Endothelial cell of umbilical vein (primary cell): ENCODE measurements around the gene PPIB.

Source experiments
- EZH2 ChIP-seq: IDR thresholded peaks from 2 replicates; pipeline ENCODE4 v1.6.1; 2012; ENCODE audit warnings: borderline replicate concordance, low read depth, mild to moderate bottlenecking, moderate library complexity, low read length, inconsistent platforms; ENCODE audit not compliant: severe bottlenecking
- FOS ChIP-seq: IDR thresholded peaks from 2 replicates; pipeline ENCODE4 v1.6.1; 2011; ENCODE audit warnings: mild to moderate bottlenecking, low read length, moderate library complexity, borderline replicate concordance; ENCODE audit not compliant: insufficient read depth
- GATA2 ChIP-seq: IDR thresholded peaks from 2 replicates; pipeline ENCODE4 v1.7.0; 2011; ENCODE audit warnings: low read depth, mild to moderate bottlenecking, moderate library complexity, mixed read lengths, low read length; ENCODE audit not compliant: insufficient read length, insufficient read depth
- JUN ChIP-seq: IDR thresholded peaks from 2 replicates; pipeline ENCODE4 v1.6.1; 2011; ENCODE audit warnings: borderline replicate concordance, low read depth; ENCODE audit not compliant: insufficient read length, insufficient read depth
- MYC ChIP-seq: IDR thresholded peaks from one replicate; pipeline ENCODE4 v1.6.1; 2011; ENCODE audit warnings: mild to moderate bottlenecking, low read depth, low read length
- POLR2A ChIP-seq: IDR thresholded peaks from 2 replicates; pipeline ENCODE4 v1.6.1; 2012; ENCODE audit warnings: low read depth, mild to moderate bottlenecking, control low read depth, low read length
- POLR2AphosphoS5 ChIP-seq: IDR thresholded peaks from 2 replicates; pipeline ENCODE4 v1.6.1; 2012; ENCODE audit warnings: low read depth, mild to moderate bottlenecking, control low read depth, low read length, moderate library complexity; ENCODE audit not compliant: insufficient read depth
- TF ChIP-seq, protein P1 (sequence below), 2 donors: IDR thresholded peaks; 1 replicate in 1 of 2; 2 replicates in 1 of 2; pipeline ENCODE4 v1.5.1; 2011; ENCODE audit warnings: low read length in 2 of 2, mild to moderate bottlenecking in 2 of 2, moderate library complexity in 2 of 2, control low read depth in 1 of 2, inconsistent platforms in 1 of 2, low read depth in 1 of 2; ENCODE audit not compliant: insufficient read depth in 1 of 2; ENCODE audit errors: extremely low read depth in 1 of 2
- TF ChIP-seq, protein P2 (sequence below): IDR thresholded peaks from 2 replicates; pipeline ENCODE4 v1.6.1; 2011; ENCODE audit not compliant: insufficient read depth, insufficient read length

DNA sequence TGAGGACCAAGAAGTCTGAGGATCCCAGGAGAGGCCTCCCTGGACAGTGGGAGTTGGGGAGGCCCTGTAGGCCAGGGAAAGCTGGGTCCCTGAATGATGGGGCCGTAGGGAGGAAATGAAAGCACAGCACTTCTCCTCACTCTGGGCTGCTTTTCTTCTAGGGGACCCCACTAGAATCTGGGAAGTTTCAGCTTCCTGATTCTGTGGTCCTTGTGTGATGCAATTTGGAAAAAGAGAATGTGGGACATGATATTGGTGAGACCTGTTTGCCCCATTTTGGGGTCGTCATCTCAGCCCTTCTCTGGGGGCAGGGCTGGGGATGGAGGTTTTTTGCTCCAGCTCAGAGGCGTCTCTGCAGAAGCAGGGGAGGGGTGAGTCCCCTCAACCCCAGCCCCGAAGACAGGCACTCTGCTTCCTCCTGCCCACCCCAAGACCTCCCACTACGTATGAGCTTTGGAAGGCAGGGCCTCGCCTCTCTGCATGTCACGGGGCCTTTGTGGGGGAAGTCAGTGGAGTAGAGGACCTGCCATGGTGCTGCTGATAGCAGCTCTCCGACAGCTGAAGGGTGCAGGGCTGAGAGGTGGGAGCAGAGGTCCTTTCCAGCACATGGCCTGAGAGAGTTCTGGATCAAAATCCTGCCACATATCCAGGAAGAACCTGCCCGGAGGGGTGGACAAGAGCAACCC, 12.8 kb downstream of the PPIB start:
- TF ChIP-seq POLR2A, result no peak
- TF ChIP-seq, protein P1, sequence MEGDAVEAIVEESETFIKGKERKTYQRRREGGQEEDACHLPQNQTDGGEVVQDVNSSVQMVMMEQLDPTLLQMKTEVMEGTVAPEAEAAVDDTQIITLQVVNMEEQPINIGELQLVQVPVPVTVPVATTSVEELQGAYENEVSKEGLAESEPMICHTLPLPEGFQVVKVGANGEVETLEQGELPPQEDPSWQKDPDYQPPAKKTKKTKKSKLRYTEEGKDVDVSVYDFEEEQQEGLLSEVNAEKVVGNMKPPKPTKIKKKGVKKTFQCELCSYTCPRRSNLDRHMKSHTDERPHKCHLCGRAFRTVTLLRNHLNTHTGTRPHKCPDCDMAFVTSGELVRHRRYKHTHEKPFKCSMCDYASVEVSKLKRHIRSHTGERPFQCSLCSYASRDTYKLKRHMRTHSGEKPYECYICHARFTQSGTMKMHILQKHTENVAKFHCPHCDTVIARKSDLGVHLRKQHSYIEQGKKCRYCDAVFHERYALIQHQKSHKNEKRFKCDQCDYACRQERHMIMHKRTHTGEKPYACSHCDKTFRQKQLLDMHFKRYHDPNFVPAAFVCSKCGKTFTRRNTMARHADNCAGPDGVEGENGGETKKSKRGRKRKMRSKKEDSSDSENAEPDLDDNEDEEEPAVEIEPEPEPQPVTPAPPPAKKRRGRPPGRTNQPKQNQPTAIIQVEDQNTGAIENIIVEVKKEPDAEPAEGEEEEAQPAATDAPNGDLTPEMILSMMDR (IDR thresholded peaks at IDR 0.05; ENCODE audit: extremely low read depth in 1 of 2, insufficient read depth in 1 of 2, low read depth in 1 of 2, low read length in 2 of 2), result no peak
- no peak for TF ChIP-seq MYC
- TF ChIP-seq POLR2AphosphoS5, result no peak
- TF ChIP-seq EZH2, result no peak
- no peak for TF ChIP-seq JUN
- TF ChIP-seq, protein P2, sequence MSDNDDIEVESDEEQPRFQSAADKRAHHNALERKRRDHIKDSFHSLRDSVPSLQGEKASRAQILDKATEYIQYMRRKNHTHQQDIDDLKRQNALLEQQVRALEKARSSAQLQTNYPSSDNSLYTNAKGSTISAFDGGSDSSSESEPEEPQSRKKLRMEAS, result no peak
- no peak for TF ChIP-seq FOS
- no peak for TF ChIP-seq GATA2
